Osteoblast (primary cell): ENCODE results near the gene CNTRL. TPM values are rescaled to one million over a fixed set of nuclear protein-coding genes. Genes with fewer than 3 reads are reported as not detected.
"Not testable (repeated sequence)": the region's sequence is repeated elsewhere in the genome, so short reads cannot be mapped to it uniquely, and the experiment has no call there.

Experiments used
- DNase-seq: peaks from one replicate; pipeline ENCODE4 v3.0.0; 2011; ENCODE audit warnings: low spot score, mixed read lengths; ENCODE audit not compliant: insufficient read length; ENCODE audit errors: missing footprints
- H2AFZ ChIP-seq: 2 replicates; pipeline ENCODE4 v1.6.0; 2011; ENCODE audit warnings: mild to moderate bottlenecking, low read length
- H3K27ac ChIP-seq: 2 replicates; pipeline ENCODE4 v1.5.1; 2011; ENCODE audit warnings: mild to moderate bottlenecking, low read depth, low read length, moderate library complexity
- H3K27me3 ChIP-seq: 2 replicates; pipeline ENCODE4 v1.6.0; 2012; ENCODE audit warnings: mild to moderate bottlenecking, control low read depth, inconsistent platforms, low read length, moderate library complexity; ENCODE audit not compliant: insufficient read depth
- H3K36me3 ChIP-seq: 2 replicates; pipeline ENCODE4 v1.5.1; 2011; ENCODE audit warnings: mild to moderate bottlenecking, low read length, control low read depth, moderate library complexity; ENCODE audit not compliant: insufficient read depth
- H3K4me1 ChIP-seq: 2 replicates; pipeline ENCODE4 v1.5.1; 2011; ENCODE audit warnings: mild to moderate bottlenecking, low read length, control low read depth, moderate library complexity; ENCODE audit not compliant: insufficient read depth
- H3K4me2 ChIP-seq: 2 replicates; pipeline ENCODE4 v1.6.0; 2011; ENCODE audit warnings: mild to moderate bottlenecking, low read length; ENCODE audit not compliant: insufficient read depth
- H3K4me3 ChIP-seq: fragments of 200-600 bp; sonication (generic); 3 replicates; pipeline ENCODE4 v1.5.1; 2012; ENCODE audit warnings: mild to moderate bottlenecking, low read length, inconsistent platforms; ENCODE audit not compliant: insufficient read depth
- H3K79me2 ChIP-seq: 2 replicates; pipeline ENCODE4 v1.6.0; 2012; ENCODE audit warnings: mild to moderate bottlenecking, low read length, control low read depth, inconsistent platforms; ENCODE audit not compliant: insufficient read depth
- H3K9me3 ChIP-seq: 2 replicates; pipeline ENCODE4 v1.5.1; 2011; ENCODE audit warnings: low read depth, low read length, control low read depth
- H4K20me1 ChIP-seq: 2 replicates; pipeline ENCODE4 v1.6.0; 2012; ENCODE audit warnings: mild to moderate bottlenecking, low read length, control low read depth; ENCODE audit not compliant: insufficient read depth
- total RNA-seq: library from RNA; depleted of rRNA; stranded (reverse); fragments of >200 nt; gene quantifications from 2 replicates; pipeline ENCODE4 v1.2.3, GENCODE V29; 2012
- TF ChIP-seq, protein P1 (sequence below): IDR thresholded peaks from 2 replicates; pipeline ENCODE4 v1.5.1; 2011; ENCODE audit warnings: mild to moderate bottlenecking, low read depth, low read length, moderate library complexity; ENCODE audit errors: extremely low read depth

Gene CNTRL
- total RNA-seq, 1 donor = 8.7 TPM

GRCh38 chr9:121082075-121082474 lies 7.3 kb downstream of the CNTRL start:
- Histone ChIP-seq H3K27me3 (no peaks in the 10 kb centered on the region), H3K9me3 (no peaks in the 10 kb centered on the region)

GRCh38 chr9:121085661-121086060 lies 10.9 kb downstream of the CNTRL start:
- peak; percentile 73 for DNase-seq
- H3K4me3 ChIP-seq = no peak overlapping the region

More at GRCh38 chr9:121082075-121082474, 7.3 kb downstream of the CNTRL start:
- Histone ChIP-seq H3K4me2 (no peak overlapping the region), H3K36me3 (peaks cover 3% of the 10 kb centered on the region), H3K4me3 (no peak overlapping the region), H3K79me2 (no peaks in the 10 kb centered on the region), H2AFZ (no peak overlapping the region), H4K20me1 (no peaks in the 10 kb centered on the region), H3K27ac (no peak overlapping the region), H3K4me1 (peaks cover 15% of the 10 kb centered on the region)
- TF ChIP-seq, protein P1, sequence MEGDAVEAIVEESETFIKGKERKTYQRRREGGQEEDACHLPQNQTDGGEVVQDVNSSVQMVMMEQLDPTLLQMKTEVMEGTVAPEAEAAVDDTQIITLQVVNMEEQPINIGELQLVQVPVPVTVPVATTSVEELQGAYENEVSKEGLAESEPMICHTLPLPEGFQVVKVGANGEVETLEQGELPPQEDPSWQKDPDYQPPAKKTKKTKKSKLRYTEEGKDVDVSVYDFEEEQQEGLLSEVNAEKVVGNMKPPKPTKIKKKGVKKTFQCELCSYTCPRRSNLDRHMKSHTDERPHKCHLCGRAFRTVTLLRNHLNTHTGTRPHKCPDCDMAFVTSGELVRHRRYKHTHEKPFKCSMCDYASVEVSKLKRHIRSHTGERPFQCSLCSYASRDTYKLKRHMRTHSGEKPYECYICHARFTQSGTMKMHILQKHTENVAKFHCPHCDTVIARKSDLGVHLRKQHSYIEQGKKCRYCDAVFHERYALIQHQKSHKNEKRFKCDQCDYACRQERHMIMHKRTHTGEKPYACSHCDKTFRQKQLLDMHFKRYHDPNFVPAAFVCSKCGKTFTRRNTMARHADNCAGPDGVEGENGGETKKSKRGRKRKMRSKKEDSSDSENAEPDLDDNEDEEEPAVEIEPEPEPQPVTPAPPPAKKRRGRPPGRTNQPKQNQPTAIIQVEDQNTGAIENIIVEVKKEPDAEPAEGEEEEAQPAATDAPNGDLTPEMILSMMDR = no peak
- DNase-seq = no peak

GRCh38 chr9:121088576-121088975 lies 13.8 kb downstream of the CNTRL start:
- Histone ChIP-seq H4K20me1 (no peaks in the 10 kb centered on the region), H3K4me3 (no peak overlapping the region), H3K4me1 (peaks cover 15% of the 10 kb centered on the region), H3K27me3 (no peaks in the 10 kb centered on the region), H3K4me2 (no peak overlapping the region), H3K27ac (no peak overlapping the region), H3K9me3 (no peaks in the 10 kb centered on the region), H3K79me2 (no peaks in the 10 kb centered on the region), H3K36me3 (peaks cover under 1% of the 10 kb centered on the region), H2AFZ (no peak overlapping the region)
- no peak for DNase-seq
- TF ChIP-seq, protein P1 = no peak

More at GRCh38 chr9:121085661-121086060, 10.9 kb downstream of the CNTRL start:
- H3K4me1 ChIP-seq = peaks cover 15% of the 10 kb centered on the region
- H3K27ac ChIP-seq = peak overlapping the region; percentile 80
- peaks cover 3% of the 10 kb centered on the region for H3K36me3 ChIP-seq
- no peaks in the 10 kb centered on the region for H3K79me2 ChIP-seq
- peak overlapping the region; percentile 50 for H3K4me2 ChIP-seq
- no peaks in the 10 kb centered on the region for H3K27me3 ChIP-seq
- H4K20me1 ChIP-seq = no peaks in the 10 kb centered on the region
- TF ChIP-seq, protein P1 = no peak
- H3K9me3 ChIP-seq = no peaks in the 10 kb centered on the region
- peak overlapping the region; percentile 2 for H2AFZ ChIP-seq

DNA sequence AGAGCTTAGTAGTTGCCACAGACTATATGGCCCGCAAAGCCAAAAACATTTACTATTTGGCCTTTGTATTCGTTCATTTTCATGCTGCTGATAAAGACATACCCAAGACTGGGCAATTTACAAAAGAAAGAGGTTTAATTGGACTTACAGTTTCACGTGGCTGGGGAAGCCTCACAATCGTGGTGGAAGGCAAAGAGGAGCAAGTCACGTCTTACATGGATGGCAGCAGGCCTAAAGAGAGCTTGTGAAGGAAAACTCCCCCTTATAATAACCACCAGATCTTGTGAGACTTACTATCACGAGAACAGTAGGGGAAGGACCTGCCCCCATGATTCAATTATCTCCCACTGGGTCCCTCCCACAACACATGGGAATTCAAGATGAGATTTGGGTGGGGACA lies 16.0 kb downstream of the CNTRL start:
- not testable (repeated sequence) for H3K27me3 ChIP-seq, H3K9me3 ChIP-seq, H3K4me3 ChIP-seq, H3K4me2 ChIP-seq, H3K36me3 ChIP-seq, H3K4me1 ChIP-seq, H3K27ac ChIP-seq, H3K79me2 ChIP-seq, DNase-seq, H4K20me1 ChIP-seq, H2AFZ ChIP-seq
